SHP77 treated with DMSO at 0.1 percent for 48 hours (cell line): ENCODE measurements around the gene PCK1.

Experiments
- DNase-seq: peaks from one replicate; lab custom pipeline; 2025; lab: John Stamatoyannopoulos, UW

PCK1 gene

DNA sequence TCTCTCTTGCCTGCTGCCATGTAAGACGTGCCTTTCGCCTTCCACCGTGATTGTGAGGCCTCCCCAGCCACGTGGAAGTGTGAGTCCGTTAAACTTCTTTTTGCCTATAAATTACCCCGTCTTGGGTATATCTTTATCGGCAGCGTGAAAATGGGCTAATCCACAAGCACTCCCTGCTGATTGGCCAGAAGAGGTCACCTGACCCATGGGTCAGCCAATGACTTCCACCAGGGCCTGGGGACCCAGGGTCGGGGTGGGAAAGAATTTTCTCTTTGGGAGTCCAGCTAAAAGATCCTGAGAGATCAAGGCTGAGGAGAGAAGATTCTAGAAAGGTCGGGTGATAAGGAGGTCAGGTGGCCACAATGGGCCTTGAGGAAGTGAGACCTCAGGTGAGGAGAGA is 42.2 kb downstream of the PCK1 start:
- no peak for DNase-seq

GRCh38 chr20:57605045-57605444 is 44.1 kb downstream of the PCK1 start:
- DNase-seq, result no peak

DNA sequence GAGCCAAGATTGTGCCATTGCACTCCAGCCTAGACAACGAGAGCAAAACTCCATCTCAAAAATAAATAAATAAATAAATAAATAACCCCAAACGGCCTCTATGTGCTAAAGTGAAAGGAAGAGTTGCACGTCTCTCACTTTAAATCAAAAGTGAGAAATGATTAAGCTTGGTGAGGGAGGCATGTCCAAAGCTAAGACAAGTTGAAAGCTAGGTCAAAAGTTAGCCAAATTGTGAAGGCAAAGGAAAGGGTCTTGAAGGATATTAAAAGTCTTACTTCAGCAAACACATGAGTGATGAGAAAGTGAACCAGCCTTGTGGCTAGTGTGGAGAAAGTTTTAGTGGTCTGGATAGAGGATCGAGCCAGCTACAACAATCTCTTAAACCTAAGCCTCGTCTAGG is 45.0 kb downstream of the PCK1 start:
- no peak for DNase-seq

DNA sequence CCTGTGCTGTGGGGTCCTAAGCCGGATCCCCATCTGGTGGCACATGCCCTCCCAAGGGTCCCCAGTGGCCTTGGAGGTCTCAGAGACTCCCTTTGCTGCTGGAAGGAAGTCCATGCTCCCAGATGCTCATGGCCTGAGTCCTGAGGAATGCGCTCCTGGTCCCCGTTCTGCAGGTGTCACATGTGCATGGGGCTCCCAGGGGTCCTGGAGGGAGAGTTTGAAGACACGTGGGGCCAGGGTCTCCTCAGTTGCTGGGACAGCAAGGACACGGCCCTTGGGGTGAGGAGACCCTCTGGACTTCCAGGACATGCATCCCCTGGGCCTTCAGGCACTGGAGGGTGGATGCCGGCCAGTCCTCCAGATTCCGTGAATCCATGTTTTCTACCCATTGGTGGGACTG is 47.6 kb downstream of the PCK1 start:
- no peak for DNase-seq

- DNase-seq, result no peak
These were observed 48.4 kb downstream of the PCK1 start for GRCh38 chr20:57609086-57609841.

DNA sequence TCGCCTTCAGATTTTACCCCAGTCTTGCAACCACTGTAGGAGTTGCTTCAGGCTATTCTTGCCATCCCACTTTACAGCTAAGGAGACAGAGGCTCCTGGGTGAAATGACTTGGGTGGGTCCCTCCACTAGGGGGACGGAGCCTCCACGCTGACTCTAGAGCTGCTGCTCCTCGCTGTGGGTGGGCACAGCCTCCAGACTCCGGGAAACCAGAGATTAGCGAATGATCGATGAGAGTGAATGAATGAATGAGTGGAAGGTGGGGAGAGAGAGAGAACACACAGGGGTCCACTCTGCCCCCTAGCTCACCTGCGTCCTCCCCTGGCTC is 48.9 kb downstream of the PCK1 start:
- DNase-seq, result no peak

- DNase-seq, result no peak
These were observed 49.5 kb downstream of the PCK1 start for GRCh38 chr20:57610261-57610952.

DNA sequence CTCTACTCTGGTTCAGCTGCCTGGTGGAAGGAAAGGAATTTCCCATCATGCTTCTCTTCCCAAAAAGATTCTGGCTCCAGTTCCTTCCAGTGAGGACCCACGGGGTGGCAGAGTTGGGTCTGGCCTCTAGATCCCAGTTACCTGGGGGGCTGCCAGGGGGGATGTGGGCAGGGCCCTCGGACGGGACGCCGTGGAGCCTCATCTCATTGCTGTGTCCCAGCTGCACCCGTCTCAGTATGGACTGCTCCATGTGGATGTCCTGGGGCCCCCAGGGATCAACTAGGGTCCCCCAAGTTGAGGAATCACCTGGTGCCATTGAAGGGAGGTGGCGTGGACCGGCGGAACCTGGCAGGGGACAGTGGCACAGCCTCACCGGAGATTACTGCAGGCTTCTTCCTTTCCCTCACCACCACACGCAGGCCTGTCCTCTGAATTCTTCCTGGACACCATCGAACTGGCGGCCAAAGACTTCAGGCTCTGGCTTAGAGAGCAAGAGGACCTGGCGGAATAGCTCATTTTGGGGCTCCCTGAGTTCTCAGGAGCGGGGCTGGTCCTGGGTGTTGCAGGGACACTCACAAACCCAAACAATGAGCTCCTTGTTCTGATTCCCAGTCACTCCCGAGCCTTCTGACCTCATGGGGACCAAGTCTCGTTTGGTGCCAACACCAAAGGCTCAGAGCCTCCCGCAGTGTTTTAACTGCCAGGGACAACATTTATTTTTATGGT is 50.8 kb downstream of the PCK1 start:
- no peak for DNase-seq

GRCh38 chr20:57612436-57612835 is 51.5 kb downstream of the PCK1 start:
- no peak for DNase-seq

DNA sequence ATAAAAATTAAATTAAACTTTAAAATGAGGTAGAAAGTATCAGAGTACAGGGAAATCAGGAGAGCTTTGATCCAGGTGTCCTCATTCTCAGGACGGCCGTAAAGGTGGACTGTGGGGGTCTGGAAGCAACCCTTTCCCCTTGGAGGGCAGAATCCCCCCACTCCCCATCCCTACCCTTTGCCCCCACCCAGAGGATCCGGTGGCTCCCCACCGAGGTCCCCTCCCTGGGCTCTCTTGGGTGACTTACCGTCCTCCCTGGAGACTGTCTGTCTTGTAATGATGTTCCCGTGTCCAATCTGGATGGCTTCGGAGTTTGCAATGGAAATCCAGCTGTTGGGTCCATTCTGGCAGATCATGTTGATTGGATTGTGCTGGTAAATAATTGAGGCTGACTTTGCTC is 52.0 kb downstream of the PCK1 start:
- no peak for DNase-seq

DNA sequence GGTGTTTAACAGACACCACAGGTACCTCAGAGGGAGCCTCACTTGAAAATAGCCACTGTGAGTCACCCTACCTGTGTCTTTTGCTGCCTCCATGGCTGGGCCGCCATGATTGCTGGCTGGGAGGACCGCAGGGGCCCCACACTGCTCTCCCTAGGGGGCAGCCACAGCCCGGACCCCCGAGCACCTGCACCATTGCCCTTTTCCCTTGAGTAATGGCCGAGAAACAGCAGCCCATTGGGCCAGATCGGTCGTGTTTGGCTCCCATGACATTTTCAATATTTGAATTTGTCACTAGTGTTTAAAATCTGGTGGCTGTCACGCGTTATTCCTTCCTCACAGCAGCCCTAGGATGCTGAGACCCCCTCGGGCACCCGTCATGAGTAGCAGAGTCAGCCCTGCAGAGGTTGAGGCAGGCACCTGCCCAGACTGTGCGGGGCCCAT is 52.6 kb downstream of the PCK1 start:
- DNase-seq, result no peak

GRCh38 chr20:57614490-57615444 is 53.9 kb downstream of the PCK1 start:
- no peak for DNase-seq

DNA sequence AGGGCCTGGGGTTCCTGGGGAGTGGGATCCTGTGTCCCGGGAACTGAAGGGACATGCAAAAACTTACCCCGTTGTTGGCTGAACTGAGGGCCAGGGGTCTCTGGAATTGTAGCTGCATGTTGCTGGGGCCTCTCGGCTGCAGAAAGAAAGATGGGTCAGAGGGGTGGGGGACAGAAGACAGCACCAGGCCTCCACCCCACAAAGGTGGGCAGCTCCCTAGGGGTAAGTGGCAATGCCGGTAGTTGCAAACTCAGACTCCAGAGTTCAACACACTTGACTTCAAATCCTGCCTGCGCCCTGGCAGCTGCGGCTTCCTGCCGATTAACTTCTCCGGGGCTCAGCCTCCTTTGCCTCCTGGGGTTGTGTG is 54.5 kb downstream of the PCK1 start:
- no peak for DNase-seq

DNA sequence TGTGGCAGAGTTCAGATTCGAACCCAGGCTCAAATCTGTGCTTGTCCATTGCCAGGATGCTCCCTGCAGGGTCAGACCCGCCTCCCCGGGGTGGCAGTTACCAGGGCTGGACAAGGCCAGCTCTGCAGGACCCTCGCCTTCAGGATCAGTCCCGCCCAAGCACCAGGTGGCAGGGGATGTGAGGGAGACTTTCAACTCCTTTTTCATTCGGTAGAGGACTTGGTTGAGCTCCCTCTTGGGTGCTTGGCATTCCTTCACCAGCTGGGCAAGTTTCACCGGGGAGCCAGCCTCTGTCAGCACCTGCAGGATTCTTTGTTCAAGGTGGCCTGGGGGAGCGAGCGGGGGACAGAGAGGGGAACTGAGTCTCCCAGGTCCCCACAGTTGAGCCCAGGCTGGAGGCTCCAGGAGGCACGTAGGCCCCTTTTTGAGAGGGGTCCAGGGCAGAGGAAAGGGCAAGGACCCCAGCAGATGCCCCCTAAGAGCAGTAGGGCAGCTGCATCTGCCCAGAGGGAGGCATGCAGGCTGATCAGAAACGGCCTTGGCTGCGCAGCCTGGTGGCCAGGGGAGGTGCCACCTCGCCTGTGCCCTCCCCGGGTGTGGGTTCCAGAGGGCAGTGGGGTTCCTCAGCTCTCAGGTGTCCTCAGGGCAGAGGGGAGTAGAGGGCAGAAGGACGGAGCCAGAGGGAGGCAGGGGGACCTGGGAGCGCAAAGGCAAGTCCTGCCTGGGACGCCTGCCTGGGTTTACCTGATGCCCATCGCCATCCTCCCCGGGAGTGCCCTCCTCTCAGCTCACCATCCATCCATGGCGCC is 55.4 kb downstream of the PCK1 start:
- no peak for DNase-seq

- no peak for DNase-seq
These were observed 56.3 kb downstream of the PCK1 start for GRCh38 chr20:57617079-57617795.
